Activated B cell treated with CpG ODN at 0.5 μM for 24 hours (primary cell): ENCODE data around the gene FADS1. TPM values are rescaled to one million over a fixed set of nuclear protein-coding genes. Genes with fewer than 3 reads are reported as not detected.

Experiments used
- ATAC-seq: fragments of 200-7000 bp; cut with Tn5 transposase; one replicate; pipeline ENCODE4 v1.10.0; 2021; ENCODE audit warnings: low read depth, mild to moderate bottlenecking, moderate library complexity
- CTCF ChIA-PET: fragments of 350-600 bp; sonication (Branson Sonifier 250); formaldehyde crosslinking; loops from one replicate; lab custom pipeline; 2021; ENCODE audit warnings: antibody characterized with exemption; lab: Charles Lee
- POLR2A ChIA-PET: fragments of 350-600 bp; sonication (Branson Sonifier 250); formaldehyde crosslinking; loops from one replicate; lab custom pipeline; 2021; ENCODE audit warnings: antibody characterized with exemption; lab: Charles Lee
- DNase-seq: peaks from one replicate; pipeline ENCODE4 v3.0.0; 2022
- H3K27ac Mint-ChIP-seq: one replicate; pipeline ENCODE4 v1.8.0; 2020; ENCODE audit warnings: mixed read lengths
- H3K27me3 Mint-ChIP-seq: one replicate; pipeline ENCODE4 v1.8.0; 2021; ENCODE audit warnings: mixed read lengths
- H3K36me3 Mint-ChIP-seq: one replicate; pipeline ENCODE4 v1.8.0; 2021; ENCODE audit warnings: low read depth, mixed read lengths
- H3K4me1 Mint-ChIP-seq: one replicate; pipeline ENCODE4 v1.8.0; 2021; ENCODE audit warnings: mixed read lengths
- H3K4me3 Mint-ChIP-seq: one replicate; pipeline ENCODE4 v1.8.0; 2020; ENCODE audit warnings: mild to moderate bottlenecking, mixed read lengths
- H3K9me3 Mint-ChIP-seq: one replicate; pipeline ENCODE4 v1.8.0; 2020; ENCODE audit warnings: mixed read lengths
- intact Hi-C: fragments of 100-400 bp; cut with micrococcal nuclease; formaldehyde crosslinking; loops from one replicate; pipeline ENCODE4 v1.15.1; 2024
- total RNA-seq: library from RNA; stranded (reverse); gene quantifications from 2 replicates; pipeline ENCODE4 v1.2.3, GENCODE V29; 2022
- TF ChIP-seq, protein P1 (sequence below): fragments of 200-600 bp; IDR thresholded peaks from one replicate; pipeline ENCODE4 v1.8.0; 2022; ENCODE audit warnings: antibody characterized with exemption, mild to moderate bottlenecking

The FADS1 gene
- total RNA-seq, 1 donor from 2014 or later = 23.3 TPM

DNA sequence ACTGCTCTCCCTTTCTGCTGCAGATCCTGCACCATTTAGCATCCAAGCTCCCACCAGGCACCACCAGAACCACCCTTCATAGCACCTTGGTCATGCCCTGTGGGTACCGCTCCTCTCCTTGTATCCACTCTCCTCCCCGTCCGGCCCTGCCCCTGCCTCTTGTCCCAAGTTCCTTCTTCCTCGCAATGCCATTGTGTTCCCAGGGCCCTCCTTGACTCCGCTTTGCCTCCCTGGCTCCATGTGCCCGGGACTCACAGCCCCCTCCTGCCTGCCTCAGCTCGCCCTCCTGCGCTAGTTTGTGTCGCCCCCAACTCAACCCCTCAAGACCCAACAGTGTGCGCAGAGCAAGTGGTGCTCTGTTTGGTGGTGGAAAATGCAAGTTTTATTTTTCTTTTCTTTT, 22.1 kb upstream of the FADS1 start:
- Mint-ChIP-seq H3K4me1 (peaks cover 21% of the 10 kb centered on the region), H3K27ac (no peak overlapping the region), H3K27me3 (no peaks in the 10 kb centered on the region), H3K36me3 (peaks cover 1% of the 10 kb centered on the region), H3K9me3 (no peaks in the 10 kb centered on the region), H3K4me3 (no peak overlapping the region)
- ATAC-seq = no peak
- TF ChIP-seq, protein P1, sequence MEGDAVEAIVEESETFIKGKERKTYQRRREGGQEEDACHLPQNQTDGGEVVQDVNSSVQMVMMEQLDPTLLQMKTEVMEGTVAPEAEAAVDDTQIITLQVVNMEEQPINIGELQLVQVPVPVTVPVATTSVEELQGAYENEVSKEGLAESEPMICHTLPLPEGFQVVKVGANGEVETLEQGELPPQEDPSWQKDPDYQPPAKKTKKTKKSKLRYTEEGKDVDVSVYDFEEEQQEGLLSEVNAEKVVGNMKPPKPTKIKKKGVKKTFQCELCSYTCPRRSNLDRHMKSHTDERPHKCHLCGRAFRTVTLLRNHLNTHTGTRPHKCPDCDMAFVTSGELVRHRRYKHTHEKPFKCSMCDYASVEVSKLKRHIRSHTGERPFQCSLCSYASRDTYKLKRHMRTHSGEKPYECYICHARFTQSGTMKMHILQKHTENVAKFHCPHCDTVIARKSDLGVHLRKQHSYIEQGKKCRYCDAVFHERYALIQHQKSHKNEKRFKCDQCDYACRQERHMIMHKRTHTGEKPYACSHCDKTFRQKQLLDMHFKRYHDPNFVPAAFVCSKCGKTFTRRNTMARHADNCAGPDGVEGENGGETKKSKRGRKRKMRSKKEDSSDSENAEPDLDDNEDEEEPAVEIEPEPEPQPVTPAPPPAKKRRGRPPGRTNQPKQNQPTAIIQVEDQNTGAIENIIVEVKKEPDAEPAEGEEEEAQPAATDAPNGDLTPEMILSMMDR = no peak
- CTCF ChIA-PET = no interaction called here
- intact Hi-C loops = no loop called here
- POLR2A ChIA-PET = interaction anchor here (0.6 kb wide), 1 partner anchor 11 kb away, joined by 3 read pairs; the partner anchor contains the start of gene FADS2
- DNase-seq = no peak

DNA sequence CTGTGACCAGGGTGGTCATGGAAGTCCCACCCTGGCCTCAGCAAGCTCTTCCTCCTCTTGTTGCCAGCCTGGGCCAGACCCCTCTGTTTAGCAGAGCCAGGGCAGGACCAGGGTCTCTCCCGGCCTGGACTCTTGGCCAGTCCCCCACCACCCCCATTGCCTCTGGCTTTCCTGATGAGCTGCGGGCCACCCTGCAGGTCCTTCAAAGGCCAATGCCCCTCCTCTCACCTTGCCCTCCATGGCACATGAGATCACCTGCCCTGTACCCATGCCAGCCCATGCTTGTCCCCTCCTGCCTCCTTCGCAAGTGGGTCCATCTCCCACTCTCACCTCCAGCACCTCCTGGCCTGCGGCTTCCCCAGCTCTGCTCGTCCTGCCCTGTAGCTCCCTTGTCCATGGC, 21.7 kb upstream of the FADS1 start:
- H3K36me3 Mint-ChIP-seq = peaks cover 1% of the 10 kb centered on the region
- no peak for ATAC-seq
- intact Hi-C loops = no loop called here
- CTCF ChIA-PET = no interaction called here
- no peaks in the 10 kb centered on the region for H3K27me3 Mint-ChIP-seq
- H3K4me1 Mint-ChIP-seq = peaks cover 25% of the 10 kb centered on the region
- TF ChIP-seq, protein P1 = no peak
- POLR2A ChIA-PET = interaction anchor here (0.6 kb wide), 1 partner anchor 10 kb away, joined by 3 read pairs; the partner anchor contains the start of gene FADS2
- H3K27ac Mint-ChIP-seq = no peak overlapping the region
- no peaks in the 10 kb centered on the region for H3K9me3 Mint-ChIP-seq
- DNase-seq = no peak
- H3K4me3 Mint-ChIP-seq = no peak overlapping the region

DNA sequence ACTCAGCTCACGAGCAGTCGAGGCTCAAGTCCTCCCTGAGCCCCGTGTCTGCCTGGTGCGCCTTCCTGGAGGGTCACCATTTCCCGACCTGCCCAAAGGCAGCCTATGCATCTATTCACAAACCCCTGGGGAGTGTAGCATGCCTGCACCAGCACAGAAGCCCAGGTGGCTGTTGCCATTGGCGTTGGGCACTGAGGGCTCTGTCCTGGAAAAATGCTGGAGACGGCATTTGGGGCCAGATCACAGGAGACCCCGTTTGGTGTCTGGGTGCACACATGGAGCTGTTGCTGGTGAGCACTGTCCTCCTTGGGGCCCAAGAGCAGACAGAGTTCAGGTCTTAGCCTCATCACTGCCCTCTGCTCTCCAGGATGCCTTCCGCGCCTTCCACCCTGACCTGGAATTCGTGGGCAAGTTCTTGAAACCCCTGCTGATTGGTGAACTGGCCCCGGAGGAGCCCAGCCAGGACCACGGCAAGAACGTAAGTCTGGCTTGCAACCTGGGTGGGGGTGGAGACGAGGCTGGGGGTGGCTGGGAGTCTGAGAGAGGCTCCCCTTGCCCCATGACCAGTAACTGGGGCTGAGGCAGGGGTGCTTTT, 20.7 kb upstream of the FADS1 start:
- CTCF ChIA-PET = no interaction called here
- POLR2A ChIA-PET = interaction anchor here (0.5 kb wide), 1 partner anchor 585 kb away, joined by 8 read pairs; no protein-coding TSS in a partner anchor
- Mint-ChIP-seq H3K9me3 (no peaks in the 10 kb centered on the region), H3K4me1 (peaks cover 30% of the 10 kb centered on the region), H3K27me3 (no peaks in the 10 kb centered on the region), H3K27ac (no peak overlapping the region), H3K4me3 (no peak overlapping the region), H3K36me3 (peaks cover 1% of the 10 kb centered on the region)
- TF ChIP-seq, protein P1 = no peak
- DNase-seq (no peak), ATAC-seq (no peak)
- intact Hi-C loops = no loop called here

DNA sequence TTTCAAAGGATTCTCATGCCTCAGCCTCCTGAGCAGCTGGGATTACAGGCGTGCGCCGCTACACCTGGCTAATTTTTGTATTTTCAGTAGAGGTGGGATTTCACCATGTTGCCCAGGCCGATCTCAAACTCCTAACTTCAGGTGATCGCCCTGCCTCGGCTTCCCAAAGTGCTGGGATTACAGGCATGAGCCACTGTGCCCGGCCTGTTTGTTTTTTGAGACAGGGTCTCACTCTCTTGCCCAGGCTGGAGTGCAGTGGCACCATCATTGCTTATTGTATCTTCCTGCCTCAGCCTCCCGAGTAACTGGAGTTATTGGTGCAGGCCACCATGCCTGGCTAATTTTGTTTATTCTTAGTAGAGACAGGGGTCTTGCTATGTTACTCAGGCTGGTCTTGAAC, 19.4 kb upstream of the FADS1 start:
- H3K36me3 Mint-ChIP-seq = peaks cover 1% of the 10 kb centered on the region
- intact Hi-C loops = no loop called here
- no peaks in the 10 kb centered on the region for H3K9me3 Mint-ChIP-seq
- H3K4me1 Mint-ChIP-seq = peaks cover 30% of the 10 kb centered on the region
- TF ChIP-seq, protein P1 = no peak
- no peak for ATAC-seq
- POLR2A ChIA-PET = interaction anchor here (3.3 kb wide), 1 partner anchor 20 kb away, joined by 41 read pairs; the partner anchor contains the start of gene FADS1
- no peaks in the 10 kb centered on the region for H3K27me3 Mint-ChIP-seq
- CTCF ChIA-PET = interaction anchor here (0.6 to 0.7 kb wide), 2 partner anchors 246 to 271 kb away, joined by 3 read pairs; no protein-coding TSS in a partner anchor
- H3K4me3 Mint-ChIP-seq = no peak overlapping the region
- no peak overlapping the region for H3K27ac Mint-ChIP-seq
- DNase-seq = no peak

DNA sequence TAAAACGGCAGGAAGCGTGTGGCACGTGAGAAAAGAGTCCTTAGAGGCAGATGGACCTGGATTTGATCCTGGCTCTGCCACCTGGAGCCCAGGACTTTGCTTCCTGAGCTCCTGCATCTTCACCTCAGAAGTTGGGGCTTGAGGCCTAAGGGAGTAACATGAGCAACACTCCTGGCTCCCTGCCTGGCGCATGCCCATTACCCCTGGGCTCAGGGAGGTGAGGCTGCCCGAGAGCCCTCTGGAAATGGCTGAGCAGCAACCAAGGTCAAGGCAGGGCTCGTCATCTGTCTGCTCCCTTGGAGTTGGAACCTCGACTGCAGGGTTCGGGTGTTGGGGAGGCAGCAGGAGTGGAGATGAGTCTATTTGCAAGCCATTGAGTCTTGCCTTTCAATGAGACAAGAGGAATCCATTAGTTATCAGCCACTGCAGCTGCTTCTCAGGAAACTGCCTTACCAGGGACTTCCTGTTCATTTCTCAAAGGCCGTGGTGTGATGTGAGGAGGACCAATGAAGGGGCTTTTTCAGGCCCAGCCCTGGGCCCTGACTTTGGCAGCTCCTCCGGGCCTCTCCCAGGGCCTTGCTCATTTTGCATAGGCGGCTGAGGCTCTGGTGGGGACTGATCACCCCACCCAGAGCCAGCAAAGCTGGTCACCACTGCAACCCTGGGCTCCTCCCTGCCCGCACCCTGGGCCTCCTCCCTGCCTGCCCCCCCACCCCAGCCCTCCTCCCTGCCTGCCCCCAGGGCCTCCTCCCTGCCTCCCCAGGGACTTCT, 17.7 kb upstream of the FADS1 start:
- Mint-ChIP-seq H3K9me3 (no peaks in the 10 kb centered on the region), H3K27ac (peak overlapping the region; percentile 86), H3K27me3 (peaks cover 4% of the 10 kb centered on the region), H3K4me1 (peaks cover 38% of the 10 kb centered on the region), H3K4me3 (peak overlapping the region; percentile 28), H3K36me3 (no peaks in the 10 kb centered on the region)
- intact Hi-C loops = loop anchor here (2.0 kb wide), 1 partner anchor 20 kb away; no protein-coding TSS in a partner anchor
- TF ChIP-seq, protein P1 = no peak
- DNase-seq (peak; percentile 29), ATAC-seq (peak; percentile 96)
- ChIA-PET CTCF (interaction anchor here (0.9 to 1.8 kb wide), 4 partner anchors 19 to 274 kb away, joined by 3 to 4 read pairs (median 4); no protein-coding TSS in a partner anchor), POLR2A (interaction anchor here (0.6 to 3.3 kb wide), 9 partner anchors 19 to 952 kb away, joined by 3 to 41 read pairs (median 3); partner anchors contain the start of genes FADS1, FEN1 and FTH1)
